Erythroblast (primary cell): ENCODE data around the gene CXCL17.

Source experiments
- GATA1 ChIP-seq: IDR thresholded peaks from 2 replicates; pipeline ENCODE4 v1.6.1; 2011; ENCODE audit warnings: low read depth, mild to moderate bottlenecking, control low read depth, low read length, moderate library complexity
- POLR2A ChIP-seq: IDR thresholded peaks from 2 replicates; pipeline ENCODE4 v1.6.1; 2011; ENCODE audit warnings: mild to moderate bottlenecking, low read length

GRCh38 chr19:42473686-42474085 is 30.9 kb upstream of the CXCL17 start:
- TF ChIP-seq POLR2A: no peak
- TF ChIP-seq GATA1: no peak
